ENCODE data around the gene PPP4R4.
A peak's percentile ranks its signal among the peaks of the same experiment; 100 is the strongest.
"Not testable (repeated sequence)": the region's sequence is repeated elsewhere in the genome, so short reads cannot be mapped to it uniquely, and the experiment has no call there.

The PPP4R4 gene

DNA sequence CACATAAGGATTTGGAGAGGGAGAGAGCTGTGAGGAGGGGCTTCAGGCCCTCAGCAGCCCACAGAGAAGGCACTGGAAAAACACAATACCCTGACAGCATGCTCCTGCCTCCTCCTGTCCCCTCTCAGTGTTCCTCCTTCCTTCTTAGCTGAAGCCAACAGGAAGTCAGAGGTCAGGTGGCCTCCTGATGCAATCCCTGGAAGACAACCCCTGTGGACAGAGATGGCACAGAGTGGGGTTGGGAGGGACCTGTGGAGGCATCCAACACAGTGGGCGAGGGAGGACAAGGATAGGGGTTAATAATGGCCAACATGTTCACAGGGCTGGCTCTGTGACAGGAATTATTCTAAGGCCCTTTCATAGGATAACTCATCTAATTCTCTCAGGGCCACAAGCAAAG lies 29.4 kb upstream of the PPP4R4 start:
- no peak for DNase-seq

DNA sequence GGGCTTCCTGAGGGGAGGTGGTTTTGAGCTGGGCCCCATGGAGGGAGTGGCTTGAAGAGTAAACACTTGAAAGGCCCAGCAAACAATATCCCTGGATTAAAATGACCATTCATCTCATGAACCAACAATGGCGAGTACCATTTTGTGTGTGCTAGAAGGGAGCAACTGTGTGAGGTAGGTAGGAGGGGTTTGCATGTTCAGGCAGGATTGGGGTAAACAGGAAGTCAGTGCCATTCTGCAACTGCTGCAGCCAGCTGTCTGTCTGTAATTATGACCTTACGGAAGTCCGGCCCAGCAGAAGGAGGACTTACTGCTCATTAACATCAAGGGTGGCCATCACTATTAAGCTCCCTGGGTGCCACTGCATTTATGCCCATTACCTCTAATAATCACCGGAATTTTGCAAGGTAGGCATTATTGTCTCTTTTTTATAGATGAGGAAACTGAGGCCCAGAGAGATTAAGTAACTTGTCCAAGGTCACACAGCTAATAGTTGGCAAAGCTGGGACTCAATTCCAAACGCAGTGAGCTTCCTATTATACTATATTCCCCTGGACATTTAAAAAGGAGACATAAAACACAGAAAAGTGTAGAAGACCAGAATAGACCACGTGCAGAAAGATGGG lies 28.1 kb upstream of the PPP4R4 start:
- DNase-seq: no peak

DNA sequence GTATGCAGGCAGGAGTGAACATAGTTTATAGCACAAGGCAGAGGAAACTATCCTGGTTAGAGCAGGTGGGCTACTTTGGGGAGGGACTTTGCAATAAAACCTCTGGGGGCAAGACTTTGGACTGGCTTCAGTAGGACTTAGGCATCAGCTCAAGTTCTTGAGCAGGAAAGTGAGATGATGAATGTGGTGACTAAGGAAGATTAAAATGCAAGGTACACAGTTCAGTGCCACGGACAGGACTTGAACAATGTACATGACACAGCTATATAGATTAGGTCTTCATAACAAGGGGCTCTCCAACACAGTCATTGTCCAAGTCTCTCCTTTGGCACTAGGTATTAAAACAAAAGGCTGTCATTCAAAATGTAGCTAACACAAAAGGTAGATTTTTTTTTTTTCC lies 21.4 kb upstream of the PPP4R4 start:
- DNase-seq: no peak

DNA sequence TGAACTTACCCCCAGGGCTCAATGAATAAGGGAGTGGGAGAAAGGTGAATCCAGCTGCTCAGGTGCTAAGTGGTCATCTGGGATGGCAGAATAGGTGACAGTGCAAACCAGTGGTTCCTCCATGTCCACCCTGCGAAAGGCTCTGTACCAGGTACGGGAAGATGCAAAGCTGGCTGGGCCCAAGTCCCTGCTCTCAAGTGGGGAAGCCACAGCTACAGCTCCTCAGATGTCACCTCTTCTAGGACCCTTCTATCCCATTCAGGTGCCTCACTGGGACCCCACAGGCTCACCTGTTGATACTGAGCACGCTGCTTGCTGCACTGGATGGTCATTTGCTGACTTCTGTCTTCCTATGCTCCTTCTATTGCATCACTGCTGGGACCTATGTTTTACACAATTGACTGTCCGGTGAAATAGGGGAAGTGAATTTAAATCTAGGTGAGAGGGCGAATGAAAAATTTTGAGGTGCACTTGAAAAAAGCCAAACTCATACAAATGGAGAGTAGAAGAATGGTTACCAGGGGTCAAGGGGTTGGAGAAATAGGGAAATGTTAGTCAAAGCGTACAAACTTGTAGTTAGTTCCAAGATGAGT lies 20.3 kb upstream of the PPP4R4 start:
- DNase-seq: no peak

DNA sequence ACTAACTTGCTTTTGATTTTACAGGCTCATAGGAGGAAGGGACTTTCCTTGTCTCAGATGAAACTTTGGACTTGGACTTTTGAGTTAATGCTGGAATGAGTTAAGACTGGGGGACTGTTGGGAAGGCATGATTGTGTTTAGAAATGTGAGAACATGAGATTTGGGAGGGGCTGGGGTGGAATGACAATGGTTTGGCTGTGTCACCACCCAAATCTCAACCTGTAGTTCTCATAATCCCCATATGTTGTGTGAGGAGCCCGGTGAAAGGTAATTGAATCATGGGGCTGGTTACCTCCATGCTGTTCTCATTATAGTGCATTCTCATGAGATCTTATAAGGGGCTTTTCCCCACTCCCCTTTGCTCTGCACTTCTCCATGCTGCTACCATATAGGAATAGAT lies 18.0 kb upstream of the PPP4R4 start:
- not testable (repeated sequence) for DNase-seq

DNA sequence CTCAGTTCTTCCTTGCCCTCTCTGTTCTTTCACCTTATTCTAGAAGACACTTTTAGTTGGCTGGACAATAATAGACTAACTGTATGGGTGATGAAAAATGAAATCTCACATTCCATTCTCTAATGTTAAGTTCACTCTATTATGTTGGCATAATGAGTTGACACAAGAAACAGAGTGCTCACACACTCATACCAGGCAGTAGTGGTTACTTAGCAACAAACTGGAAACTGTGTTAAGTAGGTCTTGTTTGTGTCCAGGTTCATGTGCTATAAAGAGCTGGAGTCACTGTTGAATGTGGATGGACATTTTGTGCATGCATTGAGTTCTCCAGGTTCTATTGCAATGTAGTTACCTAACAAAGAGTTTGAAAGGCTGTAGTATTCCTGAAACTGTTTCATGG lies 16.9 kb upstream of the PPP4R4 start:
- no peak for DNase-seq

DNA sequence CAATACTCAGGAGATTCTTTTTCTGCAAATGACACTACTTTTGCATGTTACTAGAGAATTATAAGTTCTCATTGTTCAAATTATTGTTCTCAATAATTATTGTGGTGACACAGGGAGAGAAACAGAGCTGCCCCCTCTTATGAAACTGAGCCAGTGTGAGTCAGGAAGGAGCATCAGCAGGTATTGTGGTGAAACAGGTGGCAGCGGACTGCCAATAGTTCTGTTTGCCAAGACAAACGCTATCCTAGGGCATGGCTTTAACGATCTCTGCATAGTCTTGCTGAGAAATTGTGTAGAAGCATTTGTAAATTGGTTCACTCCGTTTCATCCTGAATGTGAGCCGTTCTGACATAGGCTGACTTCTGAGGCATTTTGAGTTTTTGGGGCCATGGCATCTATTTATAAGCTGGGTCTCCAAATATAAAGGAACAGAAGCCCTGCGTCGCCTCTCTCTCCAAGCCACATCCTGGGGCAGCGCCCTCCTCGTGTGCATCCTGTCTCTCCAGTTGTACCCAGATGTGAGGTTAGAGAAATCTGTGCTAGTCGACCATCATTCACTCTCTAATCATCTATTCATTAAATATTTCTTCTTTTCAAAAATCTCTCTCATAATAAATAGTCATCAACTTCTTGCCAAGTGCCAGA lies 15.8 kb upstream of the PPP4R4 start:
- DNase-seq: peak; percentile 18

DNA sequence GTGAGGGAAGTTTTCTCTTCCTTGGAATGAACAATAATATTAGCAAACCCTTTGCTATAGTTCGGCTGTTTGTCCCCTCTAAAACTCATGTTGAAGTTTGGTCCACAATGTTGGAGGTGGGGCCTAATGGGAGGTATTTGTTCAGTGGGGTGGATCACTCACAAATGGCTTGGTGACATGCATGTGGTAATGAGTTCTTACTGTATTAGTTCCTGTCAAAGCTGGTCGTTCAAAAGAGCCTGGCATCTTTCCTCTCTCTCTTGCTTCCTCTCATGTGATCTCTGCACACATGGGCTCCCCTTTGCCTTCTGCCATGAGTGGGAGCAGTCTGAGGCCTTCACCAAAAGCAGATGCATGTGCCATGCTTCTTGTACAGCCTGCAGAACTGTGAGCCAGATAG lies 13.1 kb upstream of the PPP4R4 start:
- DNase-seq: no peak

DNA sequence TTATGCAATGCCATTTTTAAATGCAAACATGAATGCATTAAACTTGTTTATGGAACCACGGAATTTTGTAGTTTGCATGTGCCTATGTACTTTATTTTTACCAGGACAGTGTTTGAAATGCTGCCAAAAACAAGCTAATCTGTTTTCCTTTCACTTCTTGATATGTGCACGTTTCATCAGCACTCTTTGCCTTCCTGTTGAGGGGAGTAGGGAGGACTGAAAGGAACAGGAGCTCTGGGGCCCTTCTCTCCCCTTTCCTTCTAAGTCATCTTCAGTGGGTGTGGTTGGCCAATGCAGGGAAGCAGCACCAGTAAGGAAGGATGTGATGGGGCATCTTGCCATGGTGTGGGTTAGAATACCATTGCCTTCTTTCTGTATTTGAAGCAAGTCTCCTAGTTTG lies 12.1 kb upstream of the PPP4R4 start:
- no peak for DNase-seq

DNA sequence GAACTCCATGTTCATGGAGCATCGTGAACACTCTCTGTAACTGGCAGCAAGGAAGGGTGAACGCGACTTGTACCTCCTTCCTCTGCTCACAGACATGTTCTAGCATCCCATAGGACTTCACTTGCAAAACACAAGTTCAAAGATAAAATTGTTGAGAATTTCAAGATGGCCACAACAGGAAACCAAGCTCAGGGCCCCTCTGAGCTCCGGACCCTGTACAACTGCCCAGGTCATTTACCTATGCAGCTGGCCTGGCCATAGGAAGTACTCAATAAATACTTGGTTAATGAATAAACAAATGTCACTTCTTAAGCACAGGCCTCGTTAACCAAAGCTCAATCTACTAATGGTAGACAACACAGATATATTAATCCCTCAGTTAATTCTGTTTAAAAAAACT lies 11.7 kb upstream of the PPP4R4 start:
- DNase-seq: no peak

DNA sequence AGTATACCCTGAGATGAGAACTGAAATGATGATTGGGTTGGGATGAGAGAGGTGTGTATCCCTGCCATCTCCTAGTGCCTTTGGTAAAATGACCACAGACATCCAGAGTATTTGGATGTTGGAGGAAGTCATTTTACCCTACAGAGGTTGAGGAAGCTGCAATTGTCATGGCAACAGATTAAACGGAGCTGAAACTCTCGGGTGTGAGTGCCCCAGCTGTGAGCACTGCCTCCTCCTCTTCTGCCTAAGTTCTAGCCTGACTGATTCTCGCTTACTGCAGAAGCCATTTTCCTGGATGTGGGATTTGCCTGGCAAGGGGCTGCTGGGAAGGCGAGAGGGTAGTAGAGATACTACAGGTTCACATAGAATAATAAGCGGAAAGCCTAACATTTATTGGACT lies 10.3 kb upstream of the PPP4R4 start:
- DNase-seq: no peak

DNA sequence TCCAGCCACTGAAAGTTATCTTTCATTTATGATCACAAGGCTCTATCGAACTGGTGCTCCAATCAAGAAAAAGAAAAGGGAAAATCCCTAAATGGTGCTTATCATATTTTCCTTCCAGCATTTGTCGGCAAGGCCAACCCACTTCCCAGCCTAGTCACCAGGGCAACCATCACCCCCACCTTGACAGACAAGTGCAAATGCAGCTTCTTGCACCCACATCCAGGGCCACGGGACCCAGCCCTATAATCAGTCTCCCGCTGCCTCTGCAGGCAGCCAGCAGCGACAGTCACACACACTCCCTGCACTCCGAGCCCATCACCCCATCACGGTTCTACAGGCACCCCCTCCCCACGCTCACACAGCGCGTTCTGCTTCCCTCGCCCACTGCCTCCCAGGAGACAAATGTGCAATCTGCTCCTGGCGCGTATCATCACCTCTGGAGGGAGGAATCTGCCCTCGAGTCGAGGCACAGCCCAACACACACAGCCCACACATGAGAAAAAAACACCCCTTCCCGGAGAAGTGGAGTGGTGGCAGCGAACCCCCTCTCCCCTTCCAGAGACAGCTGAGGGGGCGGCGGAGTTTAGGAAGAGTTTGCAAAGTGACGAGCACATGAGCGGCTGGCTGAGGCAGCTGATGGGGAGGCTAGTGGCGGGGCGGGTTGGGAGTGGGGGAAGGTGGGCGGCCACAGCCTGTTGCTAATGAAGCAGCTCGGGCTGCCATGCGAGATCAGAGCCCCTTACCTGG lies 9.3 kb upstream of the PPP4R4 start:
- no peak for DNase-seq

DNA sequence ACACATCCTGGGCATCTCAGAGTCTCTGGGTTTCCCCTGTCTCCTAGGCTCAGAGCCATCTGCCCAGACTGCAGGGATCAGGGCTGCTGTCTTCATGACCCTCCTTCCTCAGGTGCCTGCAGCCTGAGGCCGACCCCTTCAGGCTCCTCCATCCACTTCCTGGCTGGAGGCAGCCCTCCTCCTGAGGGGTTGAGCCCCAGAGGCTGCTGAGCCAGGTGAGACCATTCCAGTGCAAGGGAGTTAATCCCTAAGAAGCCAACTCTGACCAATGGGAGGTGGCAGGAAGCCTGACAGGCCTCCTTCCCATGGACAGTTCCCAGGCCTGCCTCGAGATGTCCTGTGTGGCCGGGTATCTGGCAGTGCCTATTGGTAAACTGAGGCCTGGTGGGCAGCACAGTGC lies 8.4 kb upstream of the PPP4R4 start:
- no peak for DNase-seq

DNA sequence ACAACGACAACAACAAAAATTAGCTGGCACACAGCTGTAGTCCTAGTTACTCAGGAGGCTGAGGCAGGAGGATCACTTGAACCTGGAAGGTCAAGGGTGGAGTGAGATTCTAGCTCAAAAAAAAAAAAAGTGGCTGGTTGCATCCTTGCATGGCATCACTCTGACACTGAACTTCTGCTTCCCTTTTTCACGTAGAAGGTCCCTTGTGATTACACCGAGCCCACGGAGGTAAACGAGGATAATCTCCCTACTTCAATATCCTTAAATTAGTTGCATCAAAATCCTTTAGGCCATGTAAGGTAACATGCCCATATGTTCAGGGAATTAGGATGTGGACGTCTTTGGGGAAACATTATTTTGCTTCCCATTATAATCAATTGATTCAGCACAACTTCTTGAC lies 4.0 kb upstream of the PPP4R4 start:
- DNase-seq: no peak

DNA sequence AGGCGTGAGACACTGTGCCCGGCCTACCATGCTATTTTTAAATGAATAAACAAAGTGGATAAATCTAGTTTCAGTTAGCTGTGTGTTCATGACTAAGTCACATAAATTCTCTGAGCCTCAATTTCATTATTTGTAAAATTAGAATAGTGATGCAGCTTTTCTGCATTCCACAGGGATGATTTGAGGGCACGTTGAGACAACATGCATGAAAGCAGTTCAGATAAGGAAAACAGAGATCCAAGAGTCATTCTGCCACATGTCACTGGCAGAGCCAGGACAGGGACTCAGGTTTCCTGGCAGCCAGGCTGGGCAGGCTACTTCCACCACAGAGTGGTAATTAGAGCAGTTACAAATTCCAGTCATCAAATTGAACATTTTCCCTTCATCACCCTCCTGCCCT lies 2.9 kb upstream of the PPP4R4 start:
- no peak for DNase-seq

DNA sequence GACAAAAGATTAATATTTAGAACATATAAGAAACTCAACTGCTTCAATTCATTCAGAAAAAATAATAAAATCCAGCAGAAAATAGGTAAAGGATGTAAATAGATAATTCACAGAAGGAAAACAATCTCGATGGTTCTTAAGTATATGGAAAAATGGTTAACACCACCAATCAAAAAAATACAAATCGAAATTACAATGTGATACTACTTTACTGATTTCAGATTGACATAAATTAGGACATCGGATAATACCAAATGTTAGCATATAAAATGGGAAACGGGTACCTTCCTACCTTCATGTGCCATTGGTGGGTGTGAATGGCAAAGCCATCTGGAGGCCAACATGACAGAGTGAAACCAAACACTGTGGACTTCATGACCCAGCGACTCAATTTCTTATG lies 1.6 kb upstream of the PPP4R4 start:
- no peak for DNase-seq

DNA sequence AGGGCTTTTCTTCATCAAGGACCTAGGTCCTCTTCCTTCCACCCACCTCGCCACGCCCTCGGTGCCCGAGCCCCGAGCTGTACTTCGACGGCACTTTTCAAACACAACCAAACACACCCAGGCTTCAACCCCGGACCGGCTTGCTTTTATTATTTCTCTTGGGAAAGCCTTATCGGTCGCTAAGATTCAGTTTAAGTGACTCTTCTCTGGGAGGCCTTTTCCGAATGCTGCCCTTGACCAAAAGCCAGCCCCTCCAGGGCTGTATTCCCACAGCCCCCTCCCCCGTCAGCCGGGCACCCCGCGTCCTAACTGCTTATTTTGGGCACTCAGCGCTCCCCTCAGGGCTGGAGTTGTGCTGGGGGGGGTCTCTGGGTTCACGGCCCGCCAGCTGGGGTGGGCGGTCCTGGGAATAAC lies 644 bp upstream of the PPP4R4 start:
- DNase-seq: no peak

DNA sequence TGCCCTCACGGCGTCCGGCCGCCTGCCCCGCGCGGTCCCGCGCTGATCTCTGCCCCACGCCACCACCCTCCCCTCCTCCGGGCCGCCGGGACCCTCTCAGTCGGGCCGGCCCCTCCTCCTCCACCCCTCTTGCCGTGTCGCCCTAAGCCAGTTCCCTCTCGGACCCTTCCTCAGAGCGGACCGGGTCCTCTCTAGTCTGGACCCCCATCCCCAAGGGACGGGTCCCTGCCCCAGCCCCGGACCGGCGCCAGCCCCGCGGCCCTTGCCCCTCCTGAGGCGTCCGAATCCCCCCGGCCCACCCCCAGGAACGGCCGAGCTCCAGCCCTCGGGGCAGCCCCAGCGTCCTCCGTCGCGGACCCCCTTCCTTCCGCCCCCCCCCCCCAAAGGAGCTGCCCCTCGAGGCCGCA lies 485 bp downstream of the PPP4R4 start:
- DNase-seq: no peak

DNA sequence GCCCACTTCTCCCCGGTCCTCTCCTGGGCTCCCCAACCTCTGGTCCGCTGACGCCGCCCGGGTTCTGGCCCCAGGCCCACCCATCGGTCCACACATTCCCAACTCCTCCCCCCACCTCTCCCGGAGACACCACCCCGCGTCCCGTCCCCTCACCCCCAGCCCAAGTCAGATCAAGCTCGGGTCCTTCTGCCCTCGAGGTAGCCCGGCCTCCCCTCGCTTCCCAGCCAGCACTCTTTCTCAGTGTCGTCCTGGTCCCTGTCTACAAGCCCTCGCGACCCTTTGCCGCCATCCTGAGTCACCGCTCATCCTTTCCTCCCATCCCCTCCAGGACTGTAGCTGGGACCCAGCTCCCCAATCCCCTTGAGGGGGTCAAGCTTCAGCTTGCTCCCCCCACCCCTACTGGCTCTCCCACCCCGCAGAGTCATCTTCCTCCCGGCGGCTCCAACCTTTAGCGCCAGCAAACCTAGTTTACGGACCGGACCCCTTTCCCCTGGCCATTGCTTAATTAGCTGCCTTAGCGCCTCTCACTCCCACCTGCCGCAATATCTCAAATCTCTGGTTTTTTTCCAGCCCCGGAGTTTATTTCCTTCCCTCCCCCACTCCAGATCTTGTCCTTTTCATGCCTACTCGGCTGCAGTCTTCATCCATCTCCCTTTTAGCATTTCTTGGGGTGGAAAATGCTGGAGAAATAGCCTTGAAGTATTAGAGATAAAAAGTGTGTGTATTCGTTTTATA lies 1.1 kb downstream of the PPP4R4 start:
- DNase-seq: peak; percentile 7

DNA sequence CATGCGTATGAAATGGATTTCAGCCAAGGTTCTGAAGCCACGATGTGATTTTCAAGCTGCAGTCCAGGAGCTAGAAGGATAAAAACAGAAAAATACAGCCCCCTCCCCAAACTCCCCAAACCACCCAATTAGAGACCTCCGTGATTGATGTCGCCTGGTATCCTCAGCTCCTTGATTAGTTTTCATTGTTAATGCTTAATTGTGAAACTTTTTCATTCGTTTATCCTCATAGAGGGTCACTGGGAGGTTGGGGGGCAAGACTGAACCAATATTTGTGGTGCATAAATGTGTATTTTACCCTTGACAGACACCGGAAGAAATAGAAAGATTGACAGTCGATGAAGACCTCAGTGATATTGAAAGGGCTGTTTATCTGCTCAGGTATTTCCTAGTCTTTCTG lies 1.6 kb downstream of the PPP4R4 start:
- DNase-seq: no peak

DNA sequence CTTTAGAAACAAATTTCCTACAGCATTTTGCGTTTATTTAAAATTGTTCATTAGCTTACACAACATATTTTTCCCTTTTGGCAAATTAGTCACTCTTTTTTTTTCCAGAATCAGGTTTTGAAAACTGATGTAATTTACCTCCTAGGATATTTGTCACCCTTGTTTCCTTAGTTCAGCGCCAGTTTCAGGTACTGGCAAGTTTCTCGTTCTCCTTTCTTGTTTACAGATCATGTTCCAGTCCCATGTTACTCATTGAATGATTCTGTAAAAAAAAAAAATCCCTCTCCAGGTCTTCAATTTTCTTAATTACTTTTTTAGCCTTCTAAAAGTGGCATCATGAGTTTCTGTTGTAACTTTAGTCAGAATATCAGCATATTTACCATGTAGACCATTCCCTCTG lies 2.7 kb downstream of the PPP4R4 start:
- no peak for DNase-seq

DNA sequence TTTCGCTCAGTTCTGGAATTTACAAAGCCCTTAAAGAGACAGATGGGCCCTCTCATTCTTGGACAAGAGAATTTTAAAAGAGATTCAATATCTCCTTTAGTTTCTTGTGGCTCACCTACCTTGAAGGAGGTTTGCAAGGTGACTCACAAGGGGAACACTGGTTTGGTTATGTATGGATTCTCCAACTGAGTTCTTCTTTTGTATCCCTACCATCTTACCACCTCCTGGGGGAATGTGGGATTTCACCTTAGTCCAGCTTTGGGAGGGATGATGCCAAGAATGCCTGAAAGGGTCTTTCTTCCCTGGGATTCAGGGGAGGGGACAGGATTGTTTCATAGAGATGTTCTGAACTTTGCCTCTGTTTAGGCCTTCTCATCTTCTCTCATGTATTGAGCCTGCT lies 3.7 kb downstream of the PPP4R4 start:
- DNase-seq: no peak

DNA sequence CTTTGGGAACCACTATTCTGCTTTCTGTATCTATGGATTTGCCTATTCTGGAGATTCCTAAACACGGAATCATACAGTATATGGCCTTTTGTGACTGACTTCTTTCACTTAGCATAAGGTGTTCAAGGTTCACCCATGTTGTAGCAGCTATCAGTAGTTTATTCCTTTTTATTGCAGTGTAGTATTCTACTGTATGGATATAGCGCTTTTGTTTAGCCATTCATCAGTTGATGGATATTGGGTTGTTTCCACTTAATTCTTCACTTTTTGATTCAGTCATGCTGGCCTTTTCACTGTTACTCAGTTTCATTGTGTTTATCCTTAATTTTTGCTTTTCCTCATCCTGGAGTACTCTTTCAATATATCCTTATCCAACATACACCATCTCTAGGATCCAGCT lies 5.1 kb downstream of the PPP4R4 start:
- no peak for DNase-seq

Measured in activated CD4-positive, alpha-beta T cell treated with anti-CD3 and anti-CD28 coated beads, Interleukin-2, amount 50 U/mL, for 1 hour (primary cell).